ENCODE data around the gene DISP2. TPM values are rescaled to one million over a fixed set of nuclear protein-coding genes. Genes with fewer than 3 reads are reported as not detected.

The DISP2 gene
- total and polyA plus RNA-seq, 9 of the 15 experiments (the other 6 are each of a cell fraction or from before 2014, with no cell fraction given), result 0.06 to 0.89 (median 0.15) TPM; not detected in 1

DNA sequence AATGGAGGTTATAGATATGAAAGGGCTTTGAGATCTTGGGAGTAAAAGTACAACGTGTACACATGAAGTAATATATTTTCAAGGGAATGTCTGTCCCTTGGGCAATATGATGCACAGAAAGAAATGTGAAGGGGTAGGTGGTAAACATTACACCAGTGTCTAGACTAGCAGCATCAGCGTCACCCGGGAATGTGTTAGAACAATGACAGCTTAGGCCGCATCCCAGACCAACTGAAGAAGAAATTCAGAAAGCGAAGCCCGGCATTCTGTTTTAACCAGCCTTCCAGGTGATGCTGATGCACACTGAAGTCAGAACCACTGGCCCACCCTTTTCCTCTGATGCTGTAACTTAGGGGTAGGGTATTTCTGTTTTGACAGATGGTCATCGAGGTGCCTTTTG is 28.2 kb upstream of the DISP2 start (continued):
- TF ChIP-seq ZBTB34 (CRISPR knock-in tag; IDR thresholded peaks at IDR 0.05) (no peak), TEAD1 (CRISPR knock-in tag; IDR thresholded peaks at IDR 0.05) (0 out of 4 replicates have a peak, but pooled peaks of 1 of the 2 experiments have one; percentile 36), THAP7 (CRISPR knock-in tag; IDR thresholded peaks at IDR 0.05) (no peak), HIVEP1 (CRISPR knock-in tag; IDR thresholded peaks at IDR 0.05) (no peak), ZNF143 (CRISPR knock-in tag; IDR thresholded peaks at IDR 0.05) (0 out of 2 replicates have a peak, but pooled peaks have one; percentile 31), SOX6 (IDR thresholded peaks at IDR 0.05) (no peak), LCOR (CRISPR knock-in tag; IDR thresholded peaks at IDR 0.05) (no peak), ZBTB26 (CRISPR knock-in tag; IDR thresholded peaks at IDR 0.05) (no peak), ZNF707 (CRISPR knock-in tag; conservative IDR thresholded peaks at IDR 0.05) (no peak), TEAD4 (IDR thresholded peaks at IDR 0.05; ENCODE audit: low read length) (no peak), TEAD4 (CRISPR knock-in tag; IDR thresholded peaks at IDR 0.05; ENCODE audit: borderline replicate concordance) (no peak), MCM7 (IDR thresholded peaks at IDR 0.05) (no peak)
- TF ChIP-seq, protein P1, sequence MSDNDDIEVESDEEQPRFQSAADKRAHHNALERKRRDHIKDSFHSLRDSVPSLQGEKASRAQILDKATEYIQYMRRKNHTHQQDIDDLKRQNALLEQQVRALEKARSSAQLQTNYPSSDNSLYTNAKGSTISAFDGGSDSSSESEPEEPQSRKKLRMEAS (CRISPR knock-in tag; IDR thresholded peaks at IDR 0.05), result no peak

All from K562 (cell line).